Adrenal gland (tissue), 5 donors: ENCODE data around the gene ITPKC.
"Not testable (repeated sequence)": the region's sequence is repeated elsewhere in the genome, so short reads cannot be mapped to it uniquely, and the experiment has no call there.

ENCODE experiments used
- CTCF ChIP-seq, 6 experiments: fragments of 450-650 bp in 4 of 6; fragments of 200-600 bp in 2 of 6; sonication (generic) in 1 of 6; IDR thresholded peaks; 1 replicate in 5 of 6; 2 replicates in 1 of 6; pipeline versions ENCODE4 v1.5.1 to v1.8.0; 2016 to 2021; ENCODE audit warnings: antibody characterized with exemption in 6 of 6, mild to moderate bottlenecking in 2 of 6, moderate library complexity in 1 of 6
- POLR2A ChIP-seq, 2 donors: fragments of 450-650 bp; IDR thresholded peaks; one replicate each; pipeline ENCODE4 v1.6.1; 2017; ENCODE audit warnings: antibody characterized with exemption in 2 of 2, mild to moderate bottlenecking in 2 of 2, moderate library complexity in 1 of 2
- donor health status: DM: no; HTN: no; CAD: no.

DNA sequence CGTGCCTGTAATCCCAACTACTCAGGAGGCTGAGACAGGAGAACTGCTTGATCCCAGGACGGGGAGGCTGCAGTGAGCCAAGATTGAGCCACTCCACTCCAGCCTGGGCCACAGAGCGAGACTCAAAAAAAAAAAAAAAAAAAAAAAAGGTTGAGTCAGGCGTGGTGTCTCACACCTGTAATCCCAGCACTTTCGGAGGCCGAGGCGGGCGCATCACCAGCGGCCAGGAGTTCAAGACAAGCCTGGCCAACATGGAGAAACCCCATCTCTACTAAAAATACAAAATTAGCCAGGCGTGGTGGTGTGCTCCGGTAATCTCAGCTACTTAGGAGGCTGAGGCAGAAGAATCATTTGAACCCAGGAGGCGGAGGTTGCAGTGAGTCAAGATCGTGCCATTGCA lies 49.5 kb downstream of the ITPKC start:
- not testable (repeated sequence) for TF ChIP-seq CTCF, POLR2A (IDR thresholded peaks at IDR 0.05)
